Astrocyte (in vitro differentiated cells and primary cell): Measurements from ENCODE around the gene PDK2. TPM values are rescaled to one million over a fixed set of nuclear protein-coding genes. Genes with fewer than 3 reads are reported as not detected.

ENCODE experiments used
- DNase-seq: peaks from one replicate; pipeline ENCODE4 v3.0.0-alpha.2; 2010; ENCODE audit warnings: low read depth
- FAIRE-seq: peaks from 2 replicates; lab custom pipeline; 2011; peaks lifted over from hg19 to GRCh38; lab: Jason Lieb, UNC
- H2AFZ ChIP-seq: 2 replicates; pipeline ENCODE4 v1.6.0; 2012; ENCODE audit warnings: low read depth, low read length, inconsistent platforms
- H3K27ac ChIP-seq: 2 replicates; pipeline ENCODE4 v1.5.1; 2011; ENCODE audit warnings: low read depth, low read length, inconsistent platforms
- H3K27me3 ChIP-seq: 2 replicates; pipeline ENCODE4 v1.6.0; 2011; ENCODE audit warnings: low read length, inconsistent platforms; ENCODE audit not compliant: insufficient read depth
- H3K36me3 ChIP-seq: 2 replicates; pipeline ENCODE4 v1.5.1; 2011; ENCODE audit warnings: low read length, inconsistent platforms; ENCODE audit not compliant: insufficient read depth
- H3K4me1 ChIP-seq: 2 replicates; pipeline ENCODE4 v1.5.1; 2011; ENCODE audit warnings: low read length, inconsistent platforms; ENCODE audit not compliant: insufficient read depth
- H3K4me2 ChIP-seq: 2 replicates; pipeline ENCODE4 v1.6.0; 2012; ENCODE audit warnings: low read length, inconsistent platforms
- H3K4me3 ChIP-seq: 2 replicates; pipeline ENCODE4 v1.5.1; 2011; ENCODE audit warnings: low read depth, mild to moderate bottlenecking, low read length, inconsistent platforms; ENCODE audit not compliant: insufficient read depth
- H3K79me2 ChIP-seq: 2 replicates; pipeline ENCODE4 v1.6.0; 2012; ENCODE audit warnings: mild to moderate bottlenecking, low read length, inconsistent platforms; ENCODE audit not compliant: insufficient read depth
- H3K9ac ChIP-seq: 2 replicates; pipeline ENCODE4 v1.6.0; 2012; ENCODE audit warnings: mild to moderate bottlenecking, low read length, inconsistent platforms
- H3K9me3 ChIP-seq: 2 replicates; pipeline ENCODE4 v1.5.1; 2012; ENCODE audit warnings: low read depth, mild to moderate bottlenecking, low read length, inconsistent platforms; ENCODE audit not compliant: insufficient read depth
- H4K20me1 ChIP-seq: 2 replicates; pipeline ENCODE4 v1.6.0; 2012; ENCODE audit warnings: low read length, inconsistent platforms; ENCODE audit not compliant: insufficient read depth
- H3K27ac Mint-ChIP-seq: one replicate; pipeline ENCODE4 v1.8.0; 2021; ENCODE audit warnings: mild to moderate bottlenecking, mixed read lengths; ENCODE audit not compliant: unreplicated experiment
- H3K27me3 Mint-ChIP-seq: one replicate; pipeline ENCODE4 v1.8.0; 2021; ENCODE audit warnings: low read depth, mixed read lengths; ENCODE audit not compliant: unreplicated experiment
- H3K36me3 Mint-ChIP-seq: one replicate; pipeline ENCODE4 v1.8.0; 2021; ENCODE audit warnings: low read depth, mixed read lengths; ENCODE audit not compliant: unreplicated experiment
- H3K4me1 Mint-ChIP-seq: one replicate; pipeline ENCODE4 v1.8.0; 2021; ENCODE audit warnings: low read depth, mixed read lengths; ENCODE audit not compliant: unreplicated experiment
- H3K4me3 Mint-ChIP-seq: one replicate; pipeline ENCODE4 v1.8.0; 2021; ENCODE audit warnings: mild to moderate bottlenecking, moderate library complexity, mixed read lengths; ENCODE audit not compliant: unreplicated experiment
- H3K9me3 Mint-ChIP-seq: one replicate; pipeline ENCODE4 v1.8.0; 2021; ENCODE audit warnings: mild to moderate bottlenecking, mixed read lengths; ENCODE audit not compliant: unreplicated experiment
- CTCF ChIP-seq: IDR thresholded peaks from 2 replicates; pipeline ENCODE4 v1.5.1; 2011; ENCODE audit warnings: low read depth, mild to moderate bottlenecking, inconsistent platforms, low read length, moderate library complexity; ENCODE audit not compliant: insufficient read depth
- EZH2 ChIP-seq: IDR thresholded peaks from 2 replicates; pipeline ENCODE4 v1.6.1; 2012; ENCODE audit warnings: mild to moderate bottlenecking, low read length, inconsistent platforms; ENCODE audit not compliant: insufficient read depth
- total RNA-seq: library from RNA; stranded (reverse); gene quantifications from 2 replicates; pipeline ENCODE4 v1.2.1, GENCODE V29; 2021

PDK2 gene
- total RNA-seq, 1 donor from 2014 or later, result 25.8 TPM

GRCh38 chr17:50105811-50106210 lies 10.7 kb downstream of the PDK2 start:
- Mint-ChIP-seq H3K4me3 (no peak overlapping the region), H3K4me1 (peaks cover 15% of the 10 kb centered on the region), H3K27me3 (peaks cover 2% of the 10 kb centered on the region), H3K9me3 (no peaks in the 10 kb centered on the region), H3K27ac (no peak overlapping the region), H3K36me3 (peaks cover 22% of the 10 kb centered on the region)
- Histone ChIP-seq H3K9ac (no peak overlapping the region), H3K4me2 (no peak overlapping the region), H3K27me3 (no peaks in the 10 kb centered on the region), H3K4me3 (no peak overlapping the region), H3K27ac (no peak overlapping the region), H3K79me2 (no peaks in the 10 kb centered on the region), H4K20me1 (peaks cover 26% of the 10 kb centered on the region), H3K4me1 (peaks cover 14% of the 10 kb centered on the region), H3K36me3 (no peaks in the 10 kb centered on the region), H3K9me3 (no peaks in the 10 kb centered on the region), H2AFZ (no peak overlapping the region)
- no peak for TF ChIP-seq EZH2
- TF ChIP-seq CTCF, result no peak
- DNase-seq (no peak), FAIRE-seq (no peak)

DNA sequence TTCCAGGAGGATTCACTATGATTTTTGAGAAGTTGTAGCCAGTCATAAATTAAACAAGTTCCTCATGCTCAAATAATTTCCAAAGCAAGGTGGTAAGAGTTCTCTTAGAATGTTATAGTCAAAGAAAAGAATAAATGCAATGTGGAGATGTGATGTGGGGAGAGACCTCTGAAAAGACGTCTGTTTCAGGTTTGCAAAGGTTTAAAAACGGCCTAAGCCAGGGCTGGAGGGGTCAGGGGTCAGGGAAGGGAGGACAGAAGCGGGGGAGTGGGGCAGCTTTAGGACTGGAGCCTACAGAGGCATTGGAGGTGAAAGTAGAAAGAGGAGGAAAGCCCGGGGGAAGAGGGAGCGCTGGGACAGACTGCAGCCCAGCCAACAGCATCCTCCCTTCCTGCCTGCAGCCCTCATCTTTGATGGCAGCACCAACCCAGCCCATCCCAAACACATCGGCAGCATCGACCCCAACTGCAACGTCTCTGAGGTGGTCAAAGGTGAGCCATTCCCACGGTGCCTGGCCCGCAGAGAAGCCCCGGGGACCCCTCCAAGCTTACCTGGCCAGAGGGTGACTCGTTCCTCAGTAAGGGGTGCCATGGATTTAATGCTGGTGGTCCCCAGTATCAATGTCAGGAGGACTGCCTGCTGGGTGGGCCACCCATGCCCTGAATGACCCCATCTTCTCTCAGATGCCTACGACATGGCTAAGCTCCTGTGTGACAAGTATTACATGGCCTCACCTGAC lies 11.4 kb downstream of the PDK2 start:
- no peak overlapping the region for H3K9ac ChIP-seq
- FAIRE-seq, result no peak
- Mint-ChIP-seq H3K4me3 (no peak overlapping the region), H3K4me1 (peaks cover 8% of the 10 kb centered on the region), H3K36me3 (peaks cover 25% of the 10 kb centered on the region), H3K9me3 (no peaks in the 10 kb centered on the region), H3K27ac (peak overlapping the region; percentile 18), H3K27me3 (peaks cover 2% of the 10 kb centered on the region)
- no peak overlapping the region for H3K4me2 ChIP-seq
- no peaks in the 10 kb centered on the region for H3K79me2 ChIP-seq
- H4K20me1 ChIP-seq, result peaks cover 18% of the 10 kb centered on the region
- H3K9me3 ChIP-seq, result no peaks in the 10 kb centered on the region
- no peaks in the 10 kb centered on the region for H3K27me3 ChIP-seq
- DNase-seq, result no peak
- H3K4me3 ChIP-seq, result no peak overlapping the region
- no peak overlapping the region for H3K27ac ChIP-seq
- H3K4me1 ChIP-seq, result peaks cover 7% of the 10 kb centered on the region
- H2AFZ ChIP-seq, result no peak overlapping the region
- no peaks in the 10 kb centered on the region for H3K36me3 ChIP-seq
- TF ChIP-seq CTCF (no peak), EZH2 (no peak)

GRCh38 chr17:50107790-50108414 lies 12.8 kb downstream of the PDK2 start:
- H3K27ac ChIP-seq, result no peak overlapping the region

More at GRCh38 chr17:50107790-50108414, 12.8 kb downstream of the PDK2 start:
- H3K36me3 ChIP-seq, result no peaks in the 10 kb centered on the region
- Mint-ChIP-seq H3K4me1 (peaks cover 8% of the 10 kb centered on the region), H3K4me3 (no peak overlapping the region), H3K27me3 (peaks cover 2% of the 10 kb centered on the region), H3K36me3 (peaks cover 24% of the 10 kb centered on the region), H3K9me3 (no peaks in the 10 kb centered on the region), H3K27ac (no peak overlapping the region)
- H3K4me3 ChIP-seq, result no peak overlapping the region
- H2AFZ ChIP-seq, result no peak overlapping the region
- H3K9ac ChIP-seq, result no peak overlapping the region
- FAIRE-seq, result no peak
- TF ChIP-seq EZH2 (no peak), CTCF (no peak)
- no peaks in the 10 kb centered on the region for H3K79me2 ChIP-seq
- no peak overlapping the region for H3K4me2 ChIP-seq
- H3K4me1 ChIP-seq, result peaks cover 10% of the 10 kb centered on the region
- no peaks in the 10 kb centered on the region for H3K9me3 ChIP-seq
- DNase-seq, result no peak
- peaks cover 8% of the 10 kb centered on the region for H4K20me1 ChIP-seq
- H3K27me3 ChIP-seq, result no peaks in the 10 kb centered on the region
